GM19395 (cell line): ENCODE data around the gene KLHL8.

Source experiments
- ATAC-seq: cut with Tn5 transposase; IDR thresholded peaks from one replicate; pipeline ENCODE4 v1.9.1; 2021; ENCODE audit warnings: mild to moderate bottlenecking, moderate library complexity; ENCODE audit not compliant: unreplicated experiment

KLHL8 gene

GRCh38 chr4:87126056-87126455 lies 94.4 kb downstream of the KLHL8 start:
- no peak for ATAC-seq

DNA sequence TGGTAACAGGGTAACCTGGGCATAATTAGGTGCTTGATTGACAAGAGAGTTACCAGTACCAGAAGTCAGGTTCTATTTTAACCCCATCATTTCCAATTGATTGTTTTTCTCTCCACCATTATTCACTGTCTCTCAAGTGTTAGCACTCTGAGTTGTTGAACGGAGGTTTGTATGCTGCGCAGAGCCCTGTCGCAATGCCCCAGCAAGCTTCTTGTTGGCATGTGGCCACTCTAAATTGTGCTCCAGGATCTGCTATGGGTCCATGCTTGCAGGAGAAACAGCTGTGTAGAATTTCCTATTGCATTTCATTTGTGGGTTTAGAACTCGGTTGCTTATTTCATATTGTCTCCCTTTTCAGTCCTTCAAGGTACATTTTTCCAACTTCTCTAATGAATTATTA lies 98.2 kb downstream of the KLHL8 start:
- ATAC-seq = no peak

DNA sequence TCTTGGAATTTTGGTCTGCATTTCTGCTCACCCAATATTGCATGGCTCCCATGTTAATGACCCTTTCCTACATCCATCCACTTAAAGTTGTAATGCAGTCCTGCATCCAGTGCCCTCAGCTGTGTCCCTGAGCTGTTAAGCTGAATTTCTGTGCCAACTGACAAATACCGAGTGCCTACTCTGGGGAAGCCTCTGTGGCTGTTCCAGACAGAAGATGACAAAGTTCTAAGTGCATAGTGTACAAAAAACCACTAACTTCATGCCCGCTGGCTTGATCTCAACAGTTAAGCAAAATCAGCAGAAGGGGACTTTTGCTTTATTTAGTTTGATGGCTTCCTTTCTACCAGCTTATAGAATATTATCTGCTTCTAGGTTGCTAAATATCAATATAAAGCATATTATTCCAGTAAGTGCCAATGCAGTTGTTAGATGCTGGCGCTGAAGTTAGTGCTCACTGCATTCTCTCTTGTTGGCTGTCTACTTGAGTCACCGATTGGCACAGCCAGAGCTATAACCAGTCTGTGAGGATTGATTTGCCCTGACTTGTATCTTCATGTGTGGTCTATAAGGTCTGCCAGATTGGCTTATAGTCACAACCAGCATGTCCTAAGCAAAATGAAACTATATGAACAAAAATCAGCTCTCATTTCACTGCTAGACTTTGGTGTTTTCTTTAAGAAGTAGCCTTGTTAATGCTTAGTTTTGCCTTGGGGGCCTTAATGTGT lies 98.9 kb downstream of the KLHL8 start:
- no peak for ATAC-seq

GRCh38 chr4:87120411-87121162 lies 99.8 kb downstream of the KLHL8 start:
- ATAC-seq = no peak

DNA sequence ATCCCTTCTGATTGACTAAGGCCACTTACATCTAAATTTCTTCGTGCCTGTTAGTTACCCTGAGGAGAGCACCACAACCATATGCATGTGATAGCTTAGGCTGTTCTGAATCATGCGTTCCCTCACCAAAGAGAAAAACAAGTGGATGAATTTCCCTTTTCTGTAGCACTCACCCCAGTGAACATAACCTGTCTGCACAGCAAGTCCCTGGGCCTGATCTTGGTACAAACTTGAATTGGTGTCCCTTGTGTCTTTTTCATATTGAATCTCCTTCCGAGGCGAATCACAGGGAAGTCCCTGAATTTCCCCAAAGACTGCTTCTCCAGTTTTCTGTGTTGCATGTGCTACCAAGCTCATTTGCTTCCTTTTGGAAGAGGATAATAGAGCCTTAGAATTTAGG lies 100.4 kb downstream of the KLHL8 start:
- ATAC-seq = no peak

DNA sequence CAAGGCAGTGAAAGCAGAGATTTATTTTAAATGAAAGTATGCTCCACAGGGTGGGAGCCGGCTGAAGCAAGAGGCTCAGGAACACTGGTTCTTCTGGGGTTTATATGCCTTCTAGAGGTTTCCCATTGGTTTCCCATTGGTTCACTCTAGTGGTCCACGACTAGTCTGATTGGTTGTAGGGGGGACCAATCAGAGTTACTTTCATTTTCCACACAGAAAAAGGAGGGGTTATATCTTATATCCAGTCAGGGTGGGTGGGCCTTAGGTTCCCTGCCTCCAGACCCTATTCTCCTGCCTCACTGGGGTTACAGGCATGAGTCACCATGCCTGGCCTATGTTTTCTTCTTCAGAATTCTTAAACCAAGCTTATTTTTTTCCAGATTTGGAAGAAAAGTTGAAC lies 101.6 kb downstream of the KLHL8 start:
- no peak for ATAC-seq

GRCh38 chr4:87118421-87118820 lies 102.0 kb downstream of the KLHL8 start:
- ATAC-seq = no peak

DNA sequence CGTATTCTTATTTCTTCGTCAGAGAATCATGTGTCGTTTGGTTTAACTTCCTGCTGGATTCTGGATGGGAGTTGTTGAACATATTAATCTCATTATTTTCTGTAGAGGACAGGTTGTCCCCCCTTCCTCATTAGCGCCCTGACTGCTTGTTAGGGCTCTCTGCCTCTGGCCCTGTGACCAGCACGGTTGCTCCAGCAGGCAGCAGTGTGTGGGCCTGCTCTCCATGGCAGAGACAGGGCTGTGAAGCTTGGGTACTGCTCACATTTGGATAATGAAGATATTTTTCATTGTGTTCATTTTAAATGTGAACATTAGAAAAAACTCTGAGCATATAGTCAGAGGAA lies 102.7 kb downstream of the KLHL8 start:
- no peak for ATAC-seq

- no peak for ATAC-seq
Observed at GRCh38 chr4:87117051-87117731, 103.2 kb downstream of the KLHL8 start.

DNA sequence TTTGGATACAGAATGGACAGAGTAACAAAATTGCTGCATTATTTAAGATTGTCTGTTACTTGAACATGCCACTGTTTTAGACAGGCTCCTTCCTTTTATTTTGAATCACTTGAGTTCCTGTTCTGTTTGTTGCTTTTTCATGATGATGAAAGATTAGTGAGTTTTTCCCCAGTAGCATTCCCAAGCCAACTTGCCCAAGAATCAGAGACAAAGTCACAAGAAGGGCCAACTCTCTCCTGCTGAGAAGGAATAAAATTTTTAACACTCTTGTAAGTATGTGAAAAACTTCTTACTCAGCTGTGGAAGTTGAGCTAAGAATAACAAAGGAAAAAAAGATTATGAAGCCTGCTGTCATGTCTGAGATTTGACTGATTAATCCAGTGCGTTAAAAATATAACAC lies 104.2 kb downstream of the KLHL8 start:
- no peak for ATAC-seq

DNA sequence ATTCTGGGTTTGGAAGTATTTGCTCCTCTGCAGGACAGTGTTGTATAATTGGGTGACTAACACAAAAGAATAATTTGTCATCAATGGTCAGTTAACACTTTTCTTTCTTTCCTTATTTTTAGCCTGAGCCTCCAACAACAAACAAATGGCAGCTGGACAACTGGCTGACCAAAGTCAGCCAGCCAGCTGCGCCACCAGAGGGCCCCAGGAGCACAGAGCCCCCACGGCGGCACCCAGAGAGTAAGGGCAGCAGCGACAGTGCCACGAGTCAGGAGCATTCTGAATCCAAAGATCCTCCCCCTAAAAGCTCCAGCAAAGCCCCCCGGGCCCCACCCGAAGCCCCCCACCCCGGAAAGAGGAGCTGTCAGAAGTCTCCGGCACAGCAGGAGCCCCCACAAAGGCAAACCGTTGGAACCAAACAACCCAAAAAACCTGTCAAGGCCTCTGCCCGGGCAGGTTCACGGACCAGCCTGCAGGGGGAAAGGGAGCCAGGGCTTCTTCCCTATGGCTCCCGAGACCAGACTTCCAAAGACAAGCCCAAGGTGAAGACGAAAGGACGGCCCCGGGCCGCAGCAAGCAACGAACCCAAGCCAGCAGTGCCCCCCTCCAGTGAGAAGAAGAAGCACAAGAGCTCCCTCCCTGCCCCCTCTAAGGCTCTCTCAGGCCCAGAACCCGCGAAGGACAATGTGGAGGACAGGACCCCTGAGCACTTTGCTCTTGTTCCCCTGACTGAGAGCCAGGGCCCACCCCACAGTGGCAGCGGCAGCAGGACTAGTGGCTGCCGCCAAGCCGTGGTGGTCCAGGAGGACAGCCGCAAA lies 106.0 kb downstream of the KLHL8 start:
- ATAC-seq = no peak

GRCh38 chr4:87112063-87112462 lies 108.4 kb downstream of the KLHL8 start:
- ATAC-seq = no peak
